ENCODE results near the gene MYO18A. TPM values are rescaled to one million over a fixed set of nuclear protein-coding genes. Genes with fewer than 3 reads are reported as not detected.

Gene MYO18A
- total RNA-seq, 1 experiment from 2014 or later = 37.2 TPM

DNA sequence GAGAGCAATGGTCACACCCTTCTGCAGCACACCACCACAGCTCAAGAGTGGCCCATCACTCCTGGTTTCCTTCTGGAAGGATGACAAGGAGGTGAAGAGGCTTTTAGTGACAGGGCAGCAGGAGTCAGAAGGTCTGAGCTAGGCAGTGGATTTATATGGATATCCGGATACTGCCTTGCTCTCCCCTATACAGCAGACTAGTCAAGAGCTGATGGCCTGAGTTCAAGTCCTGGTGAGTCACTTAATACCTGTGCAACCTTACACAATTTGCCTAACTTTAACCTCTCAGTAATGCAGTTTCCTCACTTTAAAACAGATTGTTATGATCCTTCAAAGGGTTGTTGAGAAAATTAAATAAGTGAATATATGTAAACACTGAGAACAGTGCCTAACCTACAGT, 22.9 kb downstream of the MYO18A start:
- BruUV-seq (replicated peaks) = no TSS peak
- CTCF ChIA-PET = interaction anchor here (0.7 to 2.0 kb wide), 4 partner anchors 8 to 34 kb away, joined by 3 to 8 read pairs (median 4); partner anchors contain the start of gene MYO18A
- no peaks in the 10 kb centered on the region; a peak in 1 of 4 replicates for H3K36me3 ChIP-seq (ENCODE audit: control insufficient read depth in 1 of 2, insufficient read depth in 2 of 2, low read length in 2 of 2)
- H3K27me3 ChIP-seq (ENCODE audit: insufficient read depth, low read length) = no peaks in the 10 kb centered on the region
- no peaks in the 10 kb centered on the region for H4K20me1 ChIP-seq (ENCODE audit: insufficient read depth)
- no peak overlapping the region for H3K4me3 ChIP-seq (replicated peaks in 1 of 2; ENCODE audit: low read depth in 1 of 2, low read length in 2 of 2)
- TF ChIP-seq JUND (IDR thresholded peaks at IDR 0.05) (no peak), ELF1 (IDR thresholded peaks at IDR 0.05; ENCODE audit: borderline replicate concordance, low read depth) (no peak), EZH2 (IDR thresholded peaks at IDR 0.05) (no peak), RAD21 (IDR thresholded peaks at IDR 0.05; ENCODE audit: low read depth) (no peak), POLR2AphosphoS5 (IDR thresholded peaks at IDR 0.05; ENCODE audit: low read depth, low read length) (no peak), POLR2A (IDR thresholded peaks at IDR 0.05; ENCODE audit: borderline replicate concordance, extremely low read depth, insufficient read depth, insufficient read length) (no peak), CEBPB (IDR thresholded peaks at IDR 0.05; ENCODE audit: low read depth) (no peak), ZFX (IDR thresholded peaks at IDR 0.05) (no peak), CBX3 (IDR thresholded peaks at IDR 0.05; ENCODE audit: low read depth) (no peak), FOSL1 (IDR thresholded peaks at IDR 0.05; ENCODE audit: low read depth) (no peak; the same call in 1 of the 2 replicates)
- TF ChIP-seq, protein P1, sequence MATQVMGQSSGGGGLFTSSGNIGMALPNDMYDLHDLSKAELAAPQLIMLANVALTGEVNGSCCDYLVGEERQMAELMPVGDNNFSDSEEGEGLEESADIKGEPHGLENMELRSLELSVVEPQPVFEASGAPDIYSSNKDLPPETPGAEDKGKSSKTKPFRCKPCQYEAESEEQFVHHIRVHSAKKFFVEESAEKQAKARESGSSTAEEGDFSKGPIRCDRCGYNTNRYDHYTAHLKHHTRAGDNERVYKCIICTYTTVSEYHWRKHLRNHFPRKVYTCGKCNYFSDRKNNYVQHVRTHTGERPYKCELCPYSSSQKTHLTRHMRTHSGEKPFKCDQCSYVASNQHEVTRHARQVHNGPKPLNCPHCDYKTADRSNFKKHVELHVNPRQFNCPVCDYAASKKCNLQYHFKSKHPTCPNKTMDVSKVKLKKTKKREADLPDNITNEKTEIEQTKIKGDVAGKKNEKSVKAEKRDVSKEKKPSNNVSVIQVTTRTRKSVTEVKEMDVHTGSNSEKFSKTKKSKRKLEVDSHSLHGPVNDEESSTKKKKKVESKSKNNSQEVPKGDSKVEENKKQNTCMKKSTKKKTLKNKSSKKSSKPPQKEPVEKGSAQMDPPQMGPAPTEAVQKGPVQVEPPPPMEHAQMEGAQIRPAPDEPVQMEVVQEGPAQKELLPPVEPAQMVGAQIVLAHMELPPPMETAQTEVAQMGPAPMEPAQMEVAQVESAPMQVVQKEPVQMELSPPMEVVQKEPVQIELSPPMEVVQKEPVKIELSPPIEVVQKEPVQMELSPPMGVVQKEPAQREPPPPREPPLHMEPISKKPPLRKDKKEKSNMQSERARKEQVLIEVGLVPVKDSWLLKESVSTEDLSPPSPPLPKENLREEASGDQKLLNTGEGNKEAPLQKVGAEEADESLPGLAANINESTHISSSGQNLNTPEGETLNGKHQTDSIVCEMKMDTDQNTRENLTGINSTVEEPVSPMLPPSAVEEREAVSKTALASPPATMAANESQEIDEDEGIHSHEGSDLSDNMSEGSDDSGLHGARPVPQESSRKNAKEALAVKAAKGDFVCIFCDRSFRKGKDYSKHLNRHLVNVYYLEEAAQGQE (IDR thresholded peaks at IDR 0.05; ENCODE audit: low read depth) = no peak
- RAD21 ChIA-PET (ENCODE audit: low non-redundant PET in 1 of 2, low total read pairs in 2 of 2, uncharacterized antibody in 2 of 2, unreplicated experiment in 2 of 2) = interaction anchor here in 1 of 2 experiments (1.1 kb wide), 1 partner anchor 9 kb away, joined by 4 read pairs; no protein-coding TSS in a partner anchor
- no peaks in the 10 kb centered on the region for H3K9me3 ChIP-seq (ENCODE audit: control insufficient read depth in 1 of 2, insufficient read depth in 1 of 2, low read depth in 1 of 2, low read length in 2 of 2)
- intact Hi-C loops (cut with micrococcal nuclease) = no loop called here
- peak overlapping the region; percentile 63 for H3K9ac ChIP-seq (ENCODE audit: low read length)
- DNase-seq (ENCODE audit: low read depth, low spot score) (no peak), ATAC-seq (no peak)
- H3K4me2 ChIP-seq (ENCODE audit: low read length) = peak overlapping the region; percentile 76
- POLR2A ChIA-PET = interaction anchor here (1.5 to 3.7 kb wide), 2 partner anchors 10 to 21 kb away, joined by 4 to 31 read pairs; partner anchors contain the start of gene MYO18A
- H3K27ac ChIP-seq (ENCODE audit: low read depth, low read length) = peak overlapping the region; percentile 93
- no peak overlapping the region for H2AFZ ChIP-seq (ENCODE audit: low read depth, low read length, poor library complexity, severe bottlenecking)
- no peaks in the 10 kb centered on the region for H3K9me2 ChIP-seq (ENCODE audit: insufficient read depth)
- peaks cover 67 to 74% of the 10 kb centered on the region in 2 experiments for H3K4me1 ChIP-seq (ENCODE audit: control insufficient read depth in 1 of 2, insufficient read depth in 2 of 2, low read length in 2 of 2)
- peaks cover 61% of the 10 kb centered on the region for H3K79me2 ChIP-seq (ENCODE audit: insufficient read depth, low read length)

Measured in HCT116 (cell line).